SK-N-SH treated with all-trans-retinoic acid at 6 μM for 48 hours (cell line): ENCODE results near the gene EFHD1.
A peak's percentile ranks its signal among the peaks of the same experiment; 100 is the strongest.

Experiments
- ARNTL ChIP-seq: fragments of 450-650 bp; formaldehyde crosslinking; IDR thresholded peaks from 2 replicates; pipeline ENCODE4 v1.5.0; 2020; ENCODE audit warnings: low read depth, mild to moderate bottlenecking, moderate library complexity, borderline replicate concordance
- BACH2 ChIP-seq: fragments of 250-450 bp; sonication (Bioruptor Pico); IDR thresholded peaks from 2 replicates; pipeline ENCODE4 v1.9.0; 2021; ENCODE audit warnings: mild to moderate bottlenecking, borderline replicate concordance
- ISL1 ChIP-seq: fragments of 250-450 bp; sonication (Bioruptor Pico); IDR thresholded peaks from 2 replicates; pipeline ENCODE4 v2.1.2; 2022; ENCODE audit warnings: mild to moderate bottlenecking, moderate library complexity
- RARB ChIP-seq: fragments of 250-450 bp; sonication (Bioruptor Pico); IDR thresholded peaks from 2 replicates; pipeline ENCODE4 v1.8.0; 2021; ENCODE audit warnings: mild to moderate bottlenecking, moderate library complexity
- SNAI2 ChIP-seq: fragments of 250-450 bp; sonication (Bioruptor Pico); IDR thresholded peaks from 2 replicates; pipeline ENCODE4 v1.5.0; 2020; ENCODE audit warnings: mild to moderate bottlenecking, moderate library complexity
- TCF4 ChIP-seq: fragments of 250-450 bp; sonication (Bioruptor Pico); IDR thresholded peaks from 2 replicates; pipeline ENCODE4 v1.8.0; 2021; ENCODE audit warnings: mild to moderate bottlenecking, moderate library complexity, borderline replicate concordance
- ZFP3 ChIP-seq: fragments of 250-450 bp; sonication (Bioruptor Pico); IDR thresholded peaks from 2 replicates; pipeline ENCODE4 v1.5.0; 2020; ENCODE audit warnings: mild to moderate bottlenecking, moderate library complexity
- ZFP30 ChIP-seq: fragments of 450-650 bp; formaldehyde crosslinking; IDR thresholded peaks from 2 replicates; pipeline ENCODE4 v1.5.0; 2022; ENCODE audit warnings: mild to moderate bottlenecking, moderate library complexity
- ZNF8 ChIP-seq: fragments of 450-650 bp; formaldehyde crosslinking; IDR thresholded peaks from 2 replicates; pipeline ENCODE4 v1.5.0; 2020; ENCODE audit warnings: mild to moderate bottlenecking, moderate library complexity
- TF ChIP-seq, protein P1 (sequence below): fragments of 250-450 bp; sonication (Bioruptor Pico); IDR thresholded peaks from 2 replicates; pipeline ENCODE4 v1.5.1; 2021; ENCODE audit warnings: mild to moderate bottlenecking, moderate library complexity
- TF ChIP-seq, protein P2 (sequence below): fragments of 250-450 bp; sonication (Bioruptor Pico); IDR thresholded peaks from 2 replicates; pipeline ENCODE4 v1.8.0; 2020; ENCODE audit warnings: mild to moderate bottlenecking, moderate library complexity, borderline replicate concordance
- TF ChIP-seq, protein P3 (sequence below): fragments of 250-450 bp; sonication (Bioruptor Pico); IDR thresholded peaks from 2 replicates; pipeline ENCODE4 v1.5.1; 2020; ENCODE audit warnings: low read depth, mild to moderate bottlenecking, moderate library complexity
- TF ChIP-seq, protein P4 (sequence below): fragments of 250-450 bp; sonication (Bioruptor Pico); IDR thresholded peaks from 2 replicates; pipeline ENCODE4 v1.8.0; 2021; ENCODE audit warnings: low read depth, mild to moderate bottlenecking, moderate library complexity, borderline replicate concordance

DNA sequence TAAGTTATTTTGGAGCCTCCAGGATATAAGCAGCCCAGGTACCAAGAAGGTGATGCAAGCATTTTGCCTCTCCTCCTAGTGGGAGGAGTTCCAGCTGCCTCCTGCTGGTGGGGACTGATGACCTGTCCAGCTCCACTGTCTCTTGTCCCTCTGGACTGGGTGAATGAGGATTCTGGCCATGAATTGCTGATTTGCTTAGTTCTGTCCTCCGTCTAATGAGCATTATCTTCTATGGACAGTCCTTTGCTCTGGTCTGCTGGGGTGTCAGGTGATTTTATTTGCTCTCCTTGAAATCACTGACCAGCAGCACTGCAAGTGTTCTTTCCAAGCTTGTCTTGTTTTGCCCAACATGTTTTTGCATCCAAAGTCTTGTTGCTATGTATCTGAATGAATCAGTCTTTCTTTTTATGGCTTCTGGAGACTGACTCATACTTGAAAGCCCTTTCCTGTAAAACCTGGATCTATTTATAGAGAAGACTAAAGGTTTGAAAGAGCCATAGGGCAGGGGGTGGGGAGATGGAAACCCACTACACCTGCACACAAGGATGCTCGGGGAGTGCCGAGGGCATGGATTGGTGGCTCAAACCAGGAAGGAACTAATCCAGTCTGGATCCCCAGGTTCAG is 40.5 kb upstream of the EFHD1 start:
- no peak for TF ChIP-seq ZFP30 (CRISPR knock-in tag)
- TF ChIP-seq, protein P1, sequence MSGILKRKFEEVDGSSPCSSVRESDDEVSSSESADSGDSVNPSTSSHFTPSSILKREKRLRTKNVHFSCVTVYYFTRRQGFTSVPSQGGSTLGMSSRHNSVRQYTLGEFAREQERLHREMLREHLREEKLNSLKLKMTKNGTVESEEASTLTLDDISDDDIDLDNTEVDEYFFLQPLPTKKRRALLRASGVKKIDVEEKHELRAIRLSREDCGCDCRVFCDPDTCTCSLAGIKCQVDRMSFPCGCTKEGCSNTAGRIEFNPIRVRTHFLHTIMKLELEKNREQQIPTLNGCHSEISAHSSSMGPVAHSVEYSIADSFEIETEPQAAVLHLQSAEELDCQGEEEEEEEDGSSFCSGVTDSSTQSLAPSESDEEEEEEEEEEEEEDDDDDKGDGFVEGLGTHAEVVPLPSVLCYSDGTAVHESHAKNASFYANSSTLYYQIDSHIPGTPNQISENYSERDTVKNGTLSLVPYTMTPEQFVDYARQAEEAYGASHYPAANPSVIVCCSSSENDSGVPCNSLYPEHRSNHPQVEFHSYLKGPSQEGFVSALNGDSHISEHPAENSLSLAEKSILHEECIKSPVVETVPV (CRISPR knock-in tag) = no peak
- no peak for TF ChIP-seq ZFP3 (CRISPR knock-in tag)
- TF ChIP-seq ISL1 = peak; percentile 17; the same call in 1 of the 2 replicates
- TF ChIP-seq, protein P2, sequence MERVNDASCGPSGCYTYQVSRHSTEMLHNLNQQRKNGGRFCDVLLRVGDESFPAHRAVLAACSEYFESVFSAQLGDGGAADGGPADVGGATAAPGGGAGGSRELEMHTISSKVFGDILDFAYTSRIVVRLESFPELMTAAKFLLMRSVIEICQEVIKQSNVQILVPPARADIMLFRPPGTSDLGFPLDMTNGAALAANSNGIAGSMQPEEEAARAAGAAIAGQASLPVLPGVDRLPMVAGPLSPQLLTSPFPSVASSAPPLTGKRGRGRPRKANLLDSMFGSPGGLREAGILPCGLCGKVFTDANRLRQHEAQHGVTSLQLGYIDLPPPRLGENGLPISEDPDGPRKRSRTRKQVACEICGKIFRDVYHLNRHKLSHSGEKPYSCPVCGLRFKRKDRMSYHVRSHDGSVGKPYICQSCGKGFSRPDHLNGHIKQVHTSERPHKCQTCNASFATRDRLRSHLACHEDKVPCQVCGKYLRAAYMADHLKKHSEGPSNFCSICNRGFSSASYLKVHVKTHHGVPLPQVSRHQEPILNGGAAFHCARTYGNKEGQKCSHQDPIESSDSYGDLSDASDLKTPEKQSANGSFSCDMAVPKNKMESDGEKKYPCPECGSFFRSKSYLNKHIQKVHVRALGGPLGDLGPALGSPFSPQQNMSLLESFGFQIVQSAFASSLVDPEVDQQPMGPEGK (CRISPR knock-in tag) = no peak
- TF ChIP-seq TCF4 (CRISPR knock-in tag) = no peak
- no peak for TF ChIP-seq ARNTL (CRISPR knock-in tag)
- TF ChIP-seq RARB (CRISPR knock-in tag) = no peak
- TF ChIP-seq, protein P3, sequence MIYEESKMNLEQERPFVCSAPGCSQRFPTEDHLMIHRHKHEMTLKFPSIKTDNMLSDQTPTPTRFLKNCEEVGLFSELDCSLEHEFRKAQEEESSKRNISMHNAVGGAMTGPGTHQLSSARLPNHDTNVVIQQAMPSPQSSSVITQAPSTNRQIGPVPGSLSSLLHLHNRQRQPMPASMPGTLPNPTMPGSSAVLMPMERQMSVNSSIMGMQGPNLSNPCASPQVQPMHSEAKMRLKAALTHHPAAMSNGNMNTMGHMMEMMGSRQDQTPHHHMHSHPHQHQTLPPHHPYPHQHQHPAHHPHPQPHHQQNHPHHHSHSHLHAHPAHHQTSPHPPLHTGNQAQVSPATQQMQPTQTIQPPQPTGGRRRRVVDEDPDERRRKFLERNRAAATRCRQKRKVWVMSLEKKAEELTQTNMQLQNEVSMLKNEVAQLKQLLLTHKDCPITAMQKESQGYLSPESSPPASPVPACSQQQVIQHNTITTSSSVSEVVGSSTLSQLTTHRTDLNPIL = no peak
- no peak for TF ChIP-seq BACH2 (CRISPR knock-in tag)
- no peak for TF ChIP-seq SNAI2 (CRISPR knock-in tag)
- no peak for TF ChIP-seq ZNF8 (CRISPR knock-in tag)
- TF ChIP-seq, protein P4, sequence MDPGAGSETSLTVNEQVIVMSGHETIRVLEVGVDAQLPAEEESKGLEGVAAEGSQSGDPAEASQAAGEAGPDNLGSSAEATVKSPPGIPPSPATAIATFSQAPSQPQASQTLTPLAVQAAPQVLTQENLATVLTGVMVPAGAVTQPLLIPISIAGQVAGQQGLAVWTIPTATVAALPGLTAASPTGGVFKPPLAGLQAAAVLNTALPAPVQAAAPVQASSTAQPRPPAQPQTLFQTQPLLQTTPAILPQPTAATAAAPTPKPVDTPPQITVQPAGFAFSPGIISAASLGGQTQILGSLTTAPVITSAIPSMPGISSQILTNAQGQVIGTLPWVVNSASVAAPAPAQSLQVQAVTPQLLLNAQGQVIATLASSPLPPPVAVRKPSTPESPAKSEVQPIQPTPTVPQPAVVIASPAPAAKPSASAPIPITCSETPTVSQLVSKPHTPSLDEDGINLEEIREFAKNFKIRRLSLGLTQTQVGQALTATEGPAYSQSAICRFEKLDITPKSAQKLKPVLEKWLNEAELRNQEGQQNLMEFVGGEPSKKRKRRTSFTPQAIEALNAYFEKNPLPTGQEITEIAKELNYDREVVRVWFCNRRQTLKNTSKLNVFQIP (CRISPR knock-in tag) = no peak
